NCI-H1417 treated with DMSO at 0.1 percent for 48 hours (cell line): ENCODE data around the gene ACTMAP.
A peak's percentile ranks its signal among the peaks of the same experiment; 100 is the strongest.

Experiments
- DNase-seq: peaks from one replicate; lab custom pipeline; 2025; lab: John Stamatoyannopoulos, UW

Gene ACTMAP

DNA sequence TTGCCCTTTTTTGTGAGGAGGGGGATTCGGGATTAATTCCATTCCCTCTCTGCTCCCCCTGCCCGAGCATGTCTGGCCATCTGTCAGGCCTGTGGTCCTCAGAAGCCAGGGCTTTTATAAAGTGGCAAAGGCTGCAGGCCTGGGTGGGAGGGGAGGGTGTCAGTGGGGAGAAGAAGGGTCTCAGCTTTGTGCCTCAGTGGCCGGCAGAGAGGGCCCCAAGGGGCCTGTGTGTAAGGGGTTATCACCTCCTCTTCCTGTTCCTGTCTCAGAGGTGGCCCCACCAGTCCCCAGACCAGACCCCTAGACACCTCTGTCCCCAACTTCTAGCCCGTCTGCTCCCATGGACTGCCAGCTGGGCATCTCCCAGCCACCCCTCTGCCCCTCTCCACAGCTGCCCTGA lies 56.4 kb downstream of the ACTMAP start:
- DNase-seq = no peak

DNA sequence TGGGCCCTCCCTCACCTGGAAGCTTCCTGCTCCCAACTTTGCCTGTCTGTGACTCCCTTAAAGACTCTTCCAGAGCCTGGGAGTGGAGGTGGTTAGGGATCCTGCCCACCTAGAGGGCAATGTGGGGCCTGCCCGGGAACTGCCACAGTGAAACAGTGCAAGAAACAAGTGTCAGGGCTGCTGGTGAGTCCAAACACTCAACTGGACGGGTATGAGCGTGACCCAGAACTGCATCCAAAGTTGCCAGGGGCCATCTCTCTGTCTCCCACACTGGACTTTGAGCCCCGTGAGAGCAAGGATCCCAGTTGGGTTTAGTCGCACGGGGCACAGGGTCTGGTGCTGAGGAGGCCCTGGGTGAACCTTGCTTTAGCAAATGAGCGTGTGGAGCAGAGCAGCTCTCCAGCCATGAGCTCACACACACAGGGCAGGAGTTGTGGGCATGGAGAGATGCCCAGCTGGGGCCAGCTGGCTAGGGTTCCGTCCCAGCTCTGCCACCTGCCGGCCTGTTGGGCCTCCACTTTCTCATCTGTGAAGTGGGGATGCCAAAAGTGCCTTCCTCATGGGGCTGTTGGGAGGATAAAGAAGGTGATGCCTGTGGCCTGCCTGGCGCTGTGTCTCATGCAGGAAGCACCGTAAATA lies 57.0 kb downstream of the ACTMAP start:
- DNase-seq = no peak

DNA sequence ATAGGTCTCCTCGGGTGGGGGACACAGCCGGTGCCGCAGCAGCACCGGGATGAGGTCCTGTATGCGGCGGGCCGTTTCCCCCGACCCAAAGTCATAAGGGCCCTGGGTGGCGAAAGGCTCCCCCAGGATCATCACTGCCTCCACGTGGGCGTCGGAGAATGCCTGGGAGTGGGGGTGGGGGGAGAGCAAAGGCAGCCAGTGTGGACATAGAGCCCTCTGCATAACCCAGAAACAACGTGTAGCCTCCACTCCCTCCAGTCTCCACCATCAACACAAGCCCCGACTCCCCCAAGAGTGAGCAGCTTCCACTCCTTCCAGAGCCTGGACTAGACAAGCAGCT lies 58.1 kb downstream of the ACTMAP start:
- DNase-seq = no peak

DNA sequence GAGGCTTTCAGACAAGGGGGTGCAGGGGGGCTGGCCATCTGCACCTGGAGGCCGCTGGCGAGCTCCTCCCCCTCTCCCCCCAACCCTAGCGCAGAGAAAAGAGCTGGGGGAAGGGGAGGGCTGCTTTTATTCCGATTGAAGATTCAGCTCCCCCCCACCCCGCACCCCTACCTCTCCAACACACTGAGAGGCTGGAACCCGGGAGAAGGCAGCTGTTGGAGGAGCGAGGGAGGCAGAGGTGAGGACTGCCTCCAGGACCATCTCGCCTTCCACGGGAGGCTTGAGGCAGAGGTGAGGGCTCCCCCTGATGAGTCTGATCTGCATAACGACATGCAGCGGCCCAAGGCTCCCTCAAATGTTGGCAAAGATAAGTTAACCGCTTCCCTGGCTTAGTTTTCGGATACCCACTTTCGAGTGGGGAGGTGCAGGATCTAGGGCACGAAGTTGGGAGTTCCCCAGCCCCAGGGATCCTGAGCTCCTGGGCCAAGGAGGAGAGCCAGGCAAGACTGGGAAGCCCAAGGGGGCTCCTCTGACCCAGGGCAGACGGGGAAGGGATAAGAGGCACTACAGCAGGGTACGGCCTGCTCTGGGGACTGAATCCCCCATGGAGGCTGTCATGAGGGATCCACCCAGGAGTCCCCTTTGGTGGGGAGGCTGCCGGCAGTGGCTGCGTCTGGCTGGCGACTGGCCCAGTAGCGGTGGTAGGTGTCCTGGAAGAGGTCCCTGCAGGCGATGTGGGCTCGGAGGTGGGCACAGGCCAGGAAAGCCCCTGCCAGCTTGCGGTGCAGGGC lies 58.7 kb downstream of the ACTMAP start:
- DNase-seq = peak; percentile 74
